ENCODE results near the gene CA5A.

Gene CA5A

GRCh38 chr16:87956365-87957231, 20.3 kb upstream of the CA5A start:
- TF ChIP-seq TCF12 (IDR thresholded peaks at IDR 0.05; ENCODE audit: low read depth), result no peak
- TF ChIP-seq RAD21 (IDR thresholded peaks at IDR 0.05; ENCODE audit: low read depth), result no peak

DNA sequence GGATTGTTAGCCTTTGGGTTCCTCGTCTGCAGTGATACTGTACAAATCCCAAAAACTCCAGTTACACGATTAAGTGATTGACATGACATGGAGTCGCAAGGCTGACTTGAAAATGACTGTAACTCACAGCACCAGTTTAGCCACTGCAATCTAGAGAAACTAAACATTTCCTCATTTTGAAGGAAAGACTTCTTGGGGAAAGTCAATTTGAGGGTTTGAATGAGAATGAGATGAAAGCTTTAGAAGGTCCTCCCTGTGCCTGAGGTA, 19.7 kb upstream of the CA5A start:
- TF ChIP-seq TEAD4 (IDR thresholded peaks at IDR 0.05) (no peak), TCF12 (IDR thresholded peaks at IDR 0.05; ENCODE audit: low read depth) (no peak), EP300 (IDR thresholded peaks at IDR 0.05; ENCODE audit: borderline replicate concordance) (no peak), FOXM1 (IDR thresholded peaks at IDR 0.05; ENCODE audit: borderline replicate concordance, low read depth) (no peak), REST (IDR thresholded peaks at IDR 0.05; ENCODE audit: low read depth) (no peak), TAF1 (IDR thresholded peaks at IDR 0.05; ENCODE audit: low read depth) (no peak), NFIC (IDR thresholded peaks at IDR 0.05) (no peak), EGR1 (IDR thresholded peaks at IDR 0.05) (no peak), CEBPB (IDR thresholded peaks at IDR 0.05) (no peak), CREB1 (IDR thresholded peaks at IDR 0.05; ENCODE audit: low read depth) (no peak)
- TF ChIP-seq, protein P1, sequence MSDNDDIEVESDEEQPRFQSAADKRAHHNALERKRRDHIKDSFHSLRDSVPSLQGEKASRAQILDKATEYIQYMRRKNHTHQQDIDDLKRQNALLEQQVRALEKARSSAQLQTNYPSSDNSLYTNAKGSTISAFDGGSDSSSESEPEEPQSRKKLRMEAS (IDR thresholded peaks at IDR 0.05), result no peak

- TF ChIP-seq FOXM1 (IDR thresholded peaks at IDR 0.05; ENCODE audit: borderline replicate concordance, low read depth) (no peak), CREB1 (IDR thresholded peaks at IDR 0.05; ENCODE audit: low read depth) (no peak), EP300 (IDR thresholded peaks at IDR 0.05; ENCODE audit: borderline replicate concordance) (no peak), REST (IDR thresholded peaks at IDR 0.05; ENCODE audit: low read depth) (no peak), CEBPB (IDR thresholded peaks at IDR 0.05) (no peak), EGR1 (IDR thresholded peaks at IDR 0.05) (no peak), ZBTB7A (IDR thresholded peaks at IDR 0.05; ENCODE audit: low read depth) (no peak), YY1 (IDR thresholded peaks at IDR 0.05; ENCODE audit: low read depth) (no peak), RAD21 (IDR thresholded peaks at IDR 0.05; ENCODE audit: low read depth) (no peak), TEAD4 (IDR thresholded peaks at IDR 0.05) (no peak), TAF1 (IDR thresholded peaks at IDR 0.05; ENCODE audit: low read depth) (no peak), TCF12 (IDR thresholded peaks at IDR 0.05; ENCODE audit: low read depth) (no peak), NFIC (IDR thresholded peaks at IDR 0.05) (no peak)
- TF ChIP-seq, protein P1 (IDR thresholded peaks at IDR 0.05), result no peak
- TF ChIP-seq, protein P2, sequence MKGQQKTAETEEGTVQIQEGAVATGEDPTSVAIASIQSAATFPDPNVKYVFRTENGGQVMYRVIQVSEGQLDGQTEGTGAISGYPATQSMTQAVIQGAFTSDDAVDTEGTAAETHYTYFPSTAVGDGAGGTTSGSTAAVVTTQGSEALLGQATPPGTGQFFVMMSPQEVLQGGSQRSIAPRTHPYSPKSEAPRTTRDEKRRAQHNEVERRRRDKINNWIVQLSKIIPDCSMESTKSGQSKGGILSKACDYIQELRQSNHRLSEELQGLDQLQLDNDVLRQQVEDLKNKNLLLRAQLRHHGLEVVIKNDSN (IDR thresholded peaks at IDR 0.05), result no peak
Observed at GRCh38 chr16:87955302-87956097, 19.2 kb upstream of the CA5A start.

DNA sequence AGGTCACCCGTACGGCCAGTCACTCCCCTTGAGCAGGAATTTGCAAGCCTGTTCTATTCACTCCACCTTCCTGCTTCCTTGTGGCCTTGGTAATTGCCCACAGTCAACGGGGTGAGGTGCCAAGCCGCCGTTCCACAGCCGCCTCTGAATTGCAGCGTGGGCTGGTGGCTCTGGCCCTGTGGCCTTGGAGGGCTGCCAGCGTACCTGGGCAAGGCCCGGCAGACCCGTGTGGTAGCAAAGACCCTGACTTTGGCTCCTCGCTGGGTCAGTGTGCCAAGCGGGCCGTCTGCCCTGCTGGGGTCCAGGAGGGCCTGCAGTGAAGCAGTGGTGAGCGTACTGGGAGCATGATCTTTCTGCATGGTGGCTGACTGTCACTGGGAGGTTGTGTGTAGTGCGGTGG, 18.5 kb upstream of the CA5A start:
- no peak for TF ChIP-seq EGR1 (IDR thresholded peaks at IDR 0.05)
- TF ChIP-seq, protein P2 (IDR thresholded peaks at IDR 0.05), result no peak
- no peak for TF ChIP-seq CEBPB (IDR thresholded peaks at IDR 0.05)
- TF ChIP-seq NFIC (IDR thresholded peaks at IDR 0.05), result no peak

DNA sequence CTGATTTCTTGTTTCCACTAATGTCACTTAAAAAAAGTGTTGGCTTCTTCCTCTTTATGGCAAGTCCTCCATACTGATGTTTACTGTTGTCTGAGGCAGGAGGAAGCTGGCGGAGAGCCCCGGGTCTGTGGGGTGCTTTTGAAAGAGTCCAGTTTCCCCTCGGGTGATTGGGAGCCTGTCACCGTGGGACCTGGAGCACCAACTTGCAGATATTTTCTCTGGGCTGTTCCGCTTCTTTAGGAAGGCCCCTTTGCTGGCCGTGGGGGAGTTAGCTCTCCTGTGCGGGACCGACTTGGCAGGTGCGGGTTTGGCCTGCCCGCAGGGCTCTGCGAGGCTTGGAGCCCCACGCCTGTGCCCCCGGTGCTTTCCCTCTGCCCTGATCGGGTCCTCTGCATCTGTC, 18.0 kb upstream of the CA5A start:
- TF ChIP-seq REST (IDR thresholded peaks at IDR 0.05; ENCODE audit: low read depth), result no peak
- no peak for TF ChIP-seq TAF1 (IDR thresholded peaks at IDR 0.05; ENCODE audit: low read depth)
- TF ChIP-seq CREB1 (IDR thresholded peaks at IDR 0.05; ENCODE audit: low read depth), result no peak
- no peak for TF ChIP-seq NFIC (IDR thresholded peaks at IDR 0.05)
- TF ChIP-seq RAD21 (IDR thresholded peaks at IDR 0.05; ENCODE audit: low read depth), result no peak
- no peak for TF ChIP-seq ZBTB7A (IDR thresholded peaks at IDR 0.05; ENCODE audit: low read depth)
- TF ChIP-seq EP300 (IDR thresholded peaks at IDR 0.05; ENCODE audit: borderline replicate concordance), result no peak
- TF ChIP-seq TEAD4 (IDR thresholded peaks at IDR 0.05), result no peak
- TF ChIP-seq EGR1 (IDR thresholded peaks at IDR 0.05), result no peak
- no peak for TF ChIP-seq CEBPB (IDR thresholded peaks at IDR 0.05)
